IMR-90 (cell line): ENCODE measurements around the gene RPUSD1.

Experiments used
- BHLHE40 ChIP-seq: fragments of 150-350 bp; IDR thresholded peaks from 2 replicates; pipeline ENCODE4 v1.6.1; 2016; ENCODE audit warnings: mild to moderate bottlenecking, low read depth, low read length
- CEBPB ChIP-seq: IDR thresholded peaks from 2 replicates; pipeline ENCODE4 v1.6.1; 2012; ENCODE audit warnings: low read depth, low read length, improper control_type of control experiment
- CHD1 ChIP-seq: IDR thresholded peaks from 2 replicates; pipeline ENCODE4 v1.6.1; 2012; ENCODE audit warnings: low read depth, low read length, improper control_type of control experiment
- FOS ChIP-seq: fragments of 150-350 bp; IDR thresholded peaks from 2 replicates; pipeline ENCODE4 v1.6.1; 2016; ENCODE audit warnings: low read depth, low read length
- MAFK ChIP-seq: IDR thresholded peaks from 2 replicates; pipeline ENCODE4 v1.6.1; 2012; ENCODE audit warnings: low read depth, low read length, improper control_type of control experiment
- MXI1 ChIP-seq: IDR thresholded peaks from 2 replicates; pipeline ENCODE4 v1.6.1; 2012; ENCODE audit warnings: low read depth, mild to moderate bottlenecking, low read length, moderate library complexity, borderline replicate concordance
- NFE2L2 ChIP-seq: fragments of 150-350 bp; IDR thresholded peaks from 2 replicates; pipeline ENCODE4 v1.6.1; 2016; ENCODE audit warnings: low read depth, mild to moderate bottlenecking, low read length
- POLR2A ChIP-seq: IDR thresholded peaks from 2 replicates; pipeline ENCODE4 v1.6.1; 2012; ENCODE audit warnings: mild to moderate bottlenecking, low read depth, low read length
- RAD21 ChIP-seq: IDR thresholded peaks from 2 replicates; pipeline ENCODE4 v1.6.1; 2012; ENCODE audit warnings: low read length, improper control_type of control experiment
- RCOR1 ChIP-seq: IDR thresholded peaks from 2 replicates; pipeline ENCODE4 v1.6.1; 2012; ENCODE audit warnings: mild to moderate bottlenecking, low read length, improper control_type of control experiment; ENCODE audit not compliant: insufficient replicate concordance
- TF ChIP-seq, protein P1 (sequence below): conservative IDR thresholded peaks from 2 replicates; pipeline ENCODE4 v1.5.1; 2012; ENCODE audit warnings: mild to moderate bottlenecking, low read depth, low read length, improper control_type of control experiment
- TF ChIP-seq, protein P2 (sequence below): fragments of 150-350 bp; IDR thresholded peaks from 2 replicates; pipeline ENCODE4 v1.6.1; 2017; ENCODE audit warnings: mild to moderate bottlenecking, antibody characterized with exemption, low read length, low read depth

DNA sequence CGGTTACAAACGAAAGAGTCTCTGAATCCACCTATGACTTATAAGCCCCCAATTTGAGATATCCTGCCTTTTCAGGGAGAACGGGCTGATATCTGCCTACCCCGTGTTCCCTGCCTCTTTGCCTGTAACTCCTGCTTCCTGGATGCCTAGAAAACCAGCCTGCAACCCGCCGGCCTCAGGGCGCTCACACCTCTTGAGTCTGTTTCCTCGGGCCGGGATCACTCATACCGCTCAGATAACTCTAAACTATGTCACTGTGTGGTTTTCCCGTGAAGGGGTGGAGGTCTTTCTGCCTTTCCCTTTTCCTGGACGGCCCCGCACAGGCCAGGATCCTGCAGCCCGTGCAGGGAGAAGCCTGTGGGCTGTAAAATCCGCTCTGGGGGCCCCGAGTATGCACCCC is 10.4 kb downstream of the RPUSD1 start:
- TF ChIP-seq, protein P1, sequence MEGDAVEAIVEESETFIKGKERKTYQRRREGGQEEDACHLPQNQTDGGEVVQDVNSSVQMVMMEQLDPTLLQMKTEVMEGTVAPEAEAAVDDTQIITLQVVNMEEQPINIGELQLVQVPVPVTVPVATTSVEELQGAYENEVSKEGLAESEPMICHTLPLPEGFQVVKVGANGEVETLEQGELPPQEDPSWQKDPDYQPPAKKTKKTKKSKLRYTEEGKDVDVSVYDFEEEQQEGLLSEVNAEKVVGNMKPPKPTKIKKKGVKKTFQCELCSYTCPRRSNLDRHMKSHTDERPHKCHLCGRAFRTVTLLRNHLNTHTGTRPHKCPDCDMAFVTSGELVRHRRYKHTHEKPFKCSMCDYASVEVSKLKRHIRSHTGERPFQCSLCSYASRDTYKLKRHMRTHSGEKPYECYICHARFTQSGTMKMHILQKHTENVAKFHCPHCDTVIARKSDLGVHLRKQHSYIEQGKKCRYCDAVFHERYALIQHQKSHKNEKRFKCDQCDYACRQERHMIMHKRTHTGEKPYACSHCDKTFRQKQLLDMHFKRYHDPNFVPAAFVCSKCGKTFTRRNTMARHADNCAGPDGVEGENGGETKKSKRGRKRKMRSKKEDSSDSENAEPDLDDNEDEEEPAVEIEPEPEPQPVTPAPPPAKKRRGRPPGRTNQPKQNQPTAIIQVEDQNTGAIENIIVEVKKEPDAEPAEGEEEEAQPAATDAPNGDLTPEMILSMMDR: no peak
- no peak for TF ChIP-seq POLR2A
- TF ChIP-seq BHLHE40: no peak
- TF ChIP-seq CEBPB: no peak
- no peak for TF ChIP-seq MXI1
- no peak for TF ChIP-seq NFE2L2
- TF ChIP-seq CHD1: no peak
- TF ChIP-seq RCOR1: no peak
- TF ChIP-seq, protein P2, sequence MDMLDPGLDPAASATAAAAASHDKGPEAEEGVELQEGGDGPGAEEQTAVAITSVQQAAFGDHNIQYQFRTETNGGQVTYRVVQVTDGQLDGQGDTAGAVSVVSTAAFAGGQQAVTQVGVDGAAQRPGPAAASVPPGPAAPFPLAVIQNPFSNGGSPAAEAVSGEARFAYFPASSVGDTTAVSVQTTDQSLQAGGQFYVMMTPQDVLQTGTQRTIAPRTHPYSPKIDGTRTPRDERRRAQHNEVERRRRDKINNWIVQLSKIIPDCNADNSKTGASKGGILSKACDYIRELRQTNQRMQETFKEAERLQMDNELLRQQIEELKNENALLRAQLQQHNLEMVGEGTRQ: no peak
- TF ChIP-seq MAFK: no peak
- no peak for TF ChIP-seq RAD21
- no peak for TF ChIP-seq FOS
